HG03196 (cell line): Measurements from ENCODE around the gene DARS1.

Source experiments
- ATAC-seq: cut with Tn5 transposase; IDR thresholded peaks from one replicate; pipeline ENCODE4 v1.9.1; 2021; ENCODE audit not compliant: unreplicated experiment

The DARS1 gene

GRCh38 chr2:135985018-135985825 lies at the start of gene DARS1:
DARS1 (minus strand) TSS chr2:135985626; CDS start chr2:135985468, 158 bp downstream.
- peak; percentile 83 for ATAC-seq

- ATAC-seq: no peak
Observed at GRCh38 chr2:136034629-136035028, 49.2 kb upstream of the DARS1 start.

GRCh38 chr2:136032817-136033535 lies 47.5 kb upstream of the DARS1 start:
- ATAC-seq: no peak

GRCh38 chr2:136032192-136032591 lies 46.8 kb upstream of the DARS1 start:
- ATAC-seq: no peak

GRCh38 chr2:136031711-136032110 lies 46.3 kb upstream of the DARS1 start:
- ATAC-seq: no peak

DNA sequence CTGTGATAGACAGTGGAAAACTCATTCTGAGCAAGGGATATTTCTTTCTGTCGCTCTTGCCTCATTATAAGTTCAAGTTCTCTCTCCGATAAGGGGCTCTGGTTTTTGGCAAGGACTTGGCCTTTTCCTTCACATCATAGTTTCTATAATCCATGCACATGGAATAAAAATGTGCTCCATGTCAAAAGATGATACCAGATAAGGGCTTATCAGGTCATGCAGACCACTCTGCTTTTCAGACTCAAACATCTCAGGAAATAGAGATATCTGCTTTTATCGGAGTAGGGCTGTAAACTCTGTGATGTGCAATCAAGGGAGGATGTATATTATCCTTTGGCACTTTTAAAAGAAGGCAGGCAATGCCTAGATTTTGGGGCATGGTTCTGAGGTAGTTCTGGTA lies 45.0 kb upstream of the DARS1 start:
- ATAC-seq: no peak

DNA sequence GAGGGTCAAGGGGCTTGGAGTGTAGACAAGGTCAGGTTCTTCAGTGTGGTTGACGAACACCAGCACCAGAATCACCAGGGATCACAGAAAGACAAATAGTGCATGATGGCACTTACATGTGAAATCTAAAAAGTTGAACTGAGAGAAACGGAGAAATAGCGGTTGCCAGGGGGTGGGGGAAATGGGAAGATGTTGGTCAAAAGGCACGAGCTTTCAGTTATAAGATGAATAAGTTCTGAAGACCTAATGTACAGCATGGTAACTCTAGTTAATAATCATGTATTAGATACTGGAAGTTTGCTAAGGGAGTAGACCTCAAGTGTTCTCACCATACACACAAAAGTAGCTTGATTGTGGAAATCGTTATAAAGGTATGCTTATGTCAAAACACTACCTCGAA lies 43.7 kb upstream of the DARS1 start:
- ATAC-seq: peak; percentile 61

DNA sequence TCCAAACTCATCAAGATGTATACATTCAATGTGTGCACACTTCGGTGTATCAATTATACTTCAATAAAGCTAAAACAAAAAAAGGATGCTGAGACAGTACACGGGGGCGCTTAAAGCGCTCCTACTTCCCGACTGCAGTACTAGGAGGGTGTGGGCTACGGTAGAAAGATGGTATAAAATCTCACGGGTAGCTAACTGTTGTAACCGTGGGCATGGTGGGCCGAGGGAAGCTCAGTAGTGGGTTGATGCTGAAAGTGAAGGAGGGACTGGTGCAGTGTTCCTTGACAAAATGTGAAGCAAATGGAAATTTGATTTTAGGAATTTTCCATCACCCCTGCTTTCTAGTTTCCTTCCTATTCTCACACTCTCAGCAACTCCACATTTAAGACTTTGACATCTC lies 42.6 kb upstream of the DARS1 start:
- no peak for ATAC-seq

- ATAC-seq: no peak
Observed at GRCh38 chr2:136027112-136027511, 41.7 kb upstream of the DARS1 start.

GRCh38 chr2:136025057-136025973 lies 39.9 kb upstream of the DARS1 start:
- no peak for ATAC-seq

GRCh38 chr2:136024616-136025015 lies 39.2 kb upstream of the DARS1 start:
- ATAC-seq: no peak

DNA sequence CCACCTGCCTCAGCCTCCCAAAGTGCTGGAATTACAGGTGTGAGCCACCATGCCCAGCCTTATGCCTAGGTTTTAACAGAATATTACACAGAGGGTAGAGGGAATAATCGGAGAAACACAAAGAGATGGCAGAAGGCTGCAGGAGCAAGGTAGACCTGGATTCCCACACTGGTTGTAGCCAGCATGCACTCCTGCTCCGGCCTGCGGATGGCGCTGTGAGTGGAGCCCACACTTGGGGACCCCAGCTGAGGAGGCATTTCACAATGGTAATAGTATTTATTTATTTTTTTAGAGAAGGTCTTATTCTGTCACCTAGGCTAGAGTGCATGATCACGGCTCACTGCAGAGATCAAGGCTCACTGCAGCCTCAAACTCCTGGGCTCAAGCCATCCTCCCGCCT lies 38.8 kb upstream of the DARS1 start:
- no peak for ATAC-seq

GRCh38 chr2:136023416-136023815 lies 38.0 kb upstream of the DARS1 start:
- ATAC-seq: no peak

- no peak for ATAC-seq
Observed at GRCh38 chr2:136022396-136023146, 37.1 kb upstream of the DARS1 start.

- ATAC-seq: no peak
Observed at GRCh38 chr2:136021976-136022375, 36.5 kb upstream of the DARS1 start.

DNA sequence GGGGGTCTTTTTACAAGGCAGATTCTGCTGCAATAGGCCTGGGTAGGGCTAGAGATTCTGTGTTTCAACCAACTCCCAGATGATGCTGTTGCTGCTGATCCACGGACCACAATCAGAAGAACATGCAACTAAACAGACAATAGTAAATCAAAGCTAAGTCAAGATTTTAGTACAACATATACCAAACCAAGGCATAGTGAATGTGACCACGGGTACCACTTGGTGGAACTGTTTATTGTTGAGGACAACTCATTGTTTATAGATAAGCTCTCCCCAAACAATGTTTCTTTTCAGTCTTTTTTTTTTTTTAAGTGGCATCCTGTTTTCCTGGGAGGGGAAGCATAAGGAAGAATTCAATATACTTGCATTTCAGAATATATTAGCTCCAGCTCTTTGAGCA lies 36.0 kb upstream of the DARS1 start:
- ATAC-seq: no peak

- ATAC-seq: no peak
Observed at GRCh38 chr2:136020831-136021230, 35.4 kb upstream of the DARS1 start.

DNA sequence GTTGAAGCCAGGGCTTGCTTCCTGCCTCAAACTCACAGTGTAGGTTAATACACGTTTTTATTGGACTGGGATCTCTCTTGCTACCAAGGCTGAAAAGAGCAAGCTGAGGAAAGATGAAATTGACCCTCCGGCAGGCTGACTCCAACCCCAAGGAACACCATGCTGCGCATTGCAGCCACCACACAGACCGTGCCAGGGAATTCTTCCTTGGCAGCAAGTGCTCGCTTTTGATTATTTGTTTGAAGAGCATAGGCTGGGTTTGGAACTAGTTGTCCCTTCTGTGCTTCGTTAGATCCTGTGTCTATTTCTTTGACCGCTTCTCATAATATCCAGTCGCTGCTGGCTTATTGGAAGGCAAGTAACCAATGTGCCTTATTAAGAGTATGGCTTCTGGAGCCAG lies 34.4 kb upstream of the DARS1 start:
- peak; percentile 10 for ATAC-seq

GRCh38 chr2:136019306-136019705 lies 33.9 kb upstream of the DARS1 start:
- peak; percentile 48 for ATAC-seq

DNA sequence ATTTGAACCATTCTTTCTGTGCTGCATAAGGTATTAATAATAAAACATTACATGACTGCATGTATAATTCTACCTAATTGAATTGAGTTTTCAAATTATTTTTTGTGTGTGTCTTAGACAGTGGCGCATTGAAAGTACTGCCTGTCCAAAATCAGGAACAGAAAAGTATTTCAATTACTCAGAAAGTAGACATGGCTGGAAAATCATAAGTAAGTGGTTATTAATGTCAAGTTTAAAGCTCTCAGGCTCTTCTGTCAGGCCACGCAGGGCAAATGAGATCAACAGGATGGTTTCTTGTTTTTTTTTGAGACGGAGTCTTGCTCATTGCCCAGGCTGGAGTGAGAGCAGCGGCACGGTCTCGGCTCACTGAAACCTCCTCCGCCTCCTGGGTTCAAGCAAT lies 32.4 kb upstream of the DARS1 start:
- ATAC-seq: no peak

DNA sequence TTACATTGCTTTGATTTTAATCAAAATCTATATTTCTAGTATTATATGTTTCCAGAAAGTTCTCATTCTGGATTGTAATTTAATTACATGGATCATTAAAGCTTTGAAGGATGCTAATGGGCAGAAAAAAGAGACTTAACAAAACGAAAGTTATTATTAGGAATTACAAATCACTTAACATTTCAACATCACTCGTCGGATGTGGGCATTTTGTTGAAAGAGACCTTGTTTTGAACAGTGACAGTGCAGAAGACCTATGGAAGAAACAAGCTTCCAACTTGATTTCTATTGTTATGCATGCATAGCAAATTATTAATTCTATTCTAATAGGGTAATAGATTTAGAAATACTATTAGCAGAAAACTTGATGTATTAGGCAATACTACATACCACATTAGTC lies 31.4 kb upstream of the DARS1 start:
- ATAC-seq: no peak
